H4 (cell line): ENCODE measurements around the gene ELOVL4. TPM values are rescaled to one million over a fixed set of nuclear protein-coding genes. Genes with fewer than 3 reads are reported as not detected.

ENCODE experiments used
- DNase-seq: peaks from one replicate; pipeline ENCODE4 v3.0.0-alpha.2; 2015; ENCODE audit warnings: low spot score
- total RNA-seq: library from RNA; depleted of rRNA; stranded (reverse); fragments of >200 nt; shearing (Covaris generic); gene quantifications from 2 replicates; pipeline ENCODE4 v1.2.3, GENCODE V29; 2014; rRNA removed

Gene ELOVL4
- total RNA-seq, 1 experiment from 2014 or later: 4.5 TPM

DNA sequence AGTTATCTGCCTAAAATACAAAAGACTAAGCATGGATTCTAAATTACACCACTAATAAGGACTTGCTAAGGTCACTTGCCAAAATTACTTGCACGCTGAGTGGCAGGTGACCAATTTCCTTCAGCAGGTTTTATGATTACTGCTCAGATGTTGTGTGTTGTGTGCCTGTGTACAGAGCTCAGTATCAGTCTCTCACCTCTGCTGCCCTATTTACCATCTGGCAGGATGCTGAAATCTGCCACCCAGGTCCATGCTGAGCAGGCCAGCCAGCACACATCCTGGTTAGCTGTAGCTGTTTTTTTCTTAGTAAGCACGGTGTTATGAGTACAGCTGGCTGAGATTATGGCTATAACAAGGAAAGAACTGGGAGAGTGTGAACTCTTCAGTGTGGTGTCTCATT is 34.0 kb downstream of the ELOVL4 start:
- DNase-seq: no peak

GRCh38 chr6:79911992-79912391 is 35.4 kb downstream of the ELOVL4 start:
- no peak for DNase-seq

DNA sequence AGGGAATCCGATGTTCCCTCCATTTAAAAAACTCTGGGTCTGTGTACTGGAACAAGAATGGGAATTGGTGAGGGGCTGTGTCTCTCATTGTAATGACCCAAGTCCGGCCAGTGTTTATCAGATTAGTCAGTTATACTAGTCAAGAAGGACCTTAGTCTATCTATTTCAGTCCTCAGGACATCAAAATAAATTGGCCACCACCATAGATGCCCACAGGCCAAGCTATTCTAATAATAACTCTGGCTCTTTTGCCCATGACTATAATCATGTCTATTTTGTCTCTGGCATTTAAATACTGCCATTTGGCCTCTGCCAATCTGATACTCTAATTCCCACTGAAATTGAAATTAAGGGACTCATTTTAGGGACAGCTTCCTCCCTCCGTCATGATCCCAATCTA is 37.8 kb downstream of the ELOVL4 start:
- no peak for DNase-seq

- DNase-seq: no peak
Observed at GRCh38 chr6:79902046-79902445, 45.3 kb downstream of the ELOVL4 start.

DNA sequence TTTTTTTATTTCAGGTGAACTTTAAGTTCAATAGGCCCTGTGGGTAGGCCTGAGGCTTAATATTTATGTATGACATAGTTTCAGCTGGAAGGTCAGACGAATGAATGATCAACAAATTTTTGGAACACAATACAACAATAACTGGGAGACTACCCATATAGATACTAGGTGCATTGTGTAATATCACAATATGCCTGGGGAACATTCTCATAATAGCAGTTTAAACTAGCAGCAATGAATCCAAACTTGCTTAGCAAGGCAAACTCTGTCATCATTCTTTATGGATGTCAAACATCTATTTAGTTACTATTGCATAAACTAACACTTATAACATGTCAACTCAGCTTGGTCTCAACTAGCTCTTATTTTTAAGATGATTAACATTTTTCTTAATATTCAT is 49.3 kb downstream of the ELOVL4 start:
- DNase-seq: no peak

DNA sequence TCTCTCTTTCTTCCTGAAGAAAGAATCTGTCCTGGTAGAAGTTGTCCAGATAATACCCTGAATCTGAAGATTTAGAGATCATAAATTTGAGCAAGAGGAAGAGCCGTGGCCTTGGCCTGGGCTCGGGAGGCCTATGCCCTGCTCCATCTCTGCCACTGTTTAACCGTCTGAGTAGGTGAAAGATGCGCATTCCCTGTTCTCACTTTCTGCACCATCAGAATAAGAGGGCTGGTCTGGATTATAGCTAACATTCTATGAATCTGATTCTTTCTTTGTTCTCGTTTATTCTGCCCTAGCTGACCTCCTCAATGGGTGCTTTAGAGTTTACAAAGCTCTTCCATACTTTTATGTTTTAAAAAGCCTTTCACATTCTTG is 51.3 kb downstream of the ELOVL4 start:
- no peak for DNase-seq

DNA sequence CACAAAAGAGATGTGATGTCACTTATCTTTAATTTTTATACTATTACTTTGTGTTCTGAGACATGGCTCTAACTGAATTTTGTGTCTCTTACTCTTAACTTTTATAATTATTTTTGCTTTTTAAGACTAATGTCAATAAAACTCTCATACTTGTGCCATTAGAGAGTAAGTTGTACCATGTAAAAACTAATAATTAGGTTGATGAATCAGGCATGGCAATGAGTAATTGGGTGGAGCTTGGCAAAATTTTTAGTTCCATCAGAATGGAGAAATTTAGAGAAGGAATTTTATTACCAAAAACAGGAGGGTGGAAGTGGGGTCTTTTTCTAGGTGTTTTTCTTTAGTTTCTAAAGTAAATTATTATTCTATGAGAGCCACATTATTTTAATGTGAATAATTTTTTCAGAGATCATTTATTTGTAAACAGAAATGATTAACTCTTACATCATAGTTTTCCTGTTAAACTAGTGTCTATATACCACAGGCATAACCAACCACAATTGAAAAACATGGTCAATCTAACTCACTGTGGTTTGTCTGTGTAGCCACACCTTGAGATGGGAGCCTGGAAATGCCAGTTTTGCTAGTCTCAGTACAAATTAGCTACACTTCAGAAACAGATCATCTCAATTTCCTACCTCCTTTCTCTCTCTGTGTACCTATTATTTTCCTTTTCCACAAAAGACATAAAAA is 51.8 kb downstream of the ELOVL4 start:
- DNase-seq: no peak

GRCh38 chr6:79894939-79895338 is 52.4 kb downstream of the ELOVL4 start:
- DNase-seq: no peak

DNA sequence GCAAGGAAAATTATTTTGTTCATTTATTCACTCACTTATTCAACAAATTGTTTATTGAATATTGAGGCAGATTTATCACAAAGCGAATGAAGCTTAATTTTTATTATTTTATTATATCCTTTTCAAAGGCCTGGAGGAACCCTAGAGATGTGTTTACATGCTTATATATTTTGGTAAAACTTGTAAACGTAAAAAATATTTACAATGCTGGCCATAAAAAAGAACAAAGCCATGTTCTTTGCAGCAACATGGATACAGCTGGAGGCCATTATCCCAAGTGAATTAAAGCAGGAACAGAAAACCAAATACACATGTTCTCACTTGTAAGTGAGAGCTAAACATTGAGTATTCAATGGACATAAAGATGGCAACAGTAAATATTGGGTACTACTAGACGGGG is 58.8 kb downstream of the ELOVL4 start:
- DNase-seq: no peak

DNA sequence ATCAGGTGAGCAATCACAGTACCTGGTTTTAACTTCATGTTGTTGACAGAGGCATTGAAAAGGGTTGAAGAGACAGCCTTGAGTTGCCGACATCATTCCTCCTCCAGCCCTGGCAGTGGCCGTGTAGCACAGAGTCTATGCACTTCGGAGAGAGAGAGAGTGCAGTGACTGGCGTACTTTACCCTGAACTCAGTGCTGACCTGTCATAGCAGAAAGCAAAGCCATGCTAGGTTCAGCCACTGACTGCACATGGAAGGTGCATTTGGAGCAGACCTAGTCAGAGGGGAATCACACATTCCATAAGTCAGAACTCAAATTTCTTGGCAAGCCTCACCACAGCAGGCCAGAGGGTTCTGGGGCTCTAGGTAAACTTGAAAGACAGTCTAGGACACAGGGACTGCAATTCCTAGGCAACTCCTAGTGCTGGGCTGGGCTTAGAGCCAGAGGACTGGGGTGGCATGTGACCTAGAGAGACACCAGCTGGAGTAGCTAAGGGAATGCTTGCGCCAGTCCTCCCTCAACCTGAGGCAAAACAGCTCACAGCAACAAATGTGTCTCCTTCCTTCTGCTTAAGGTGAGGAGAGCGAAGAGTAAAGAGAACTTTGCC is 69.1 kb downstream of the ELOVL4 start:
- DNase-seq: peak; percentile 12

GRCh38 chr6:79874531-79875134 is 72.7 kb downstream of the ELOVL4 start:
- DNase-seq: no peak

DNA sequence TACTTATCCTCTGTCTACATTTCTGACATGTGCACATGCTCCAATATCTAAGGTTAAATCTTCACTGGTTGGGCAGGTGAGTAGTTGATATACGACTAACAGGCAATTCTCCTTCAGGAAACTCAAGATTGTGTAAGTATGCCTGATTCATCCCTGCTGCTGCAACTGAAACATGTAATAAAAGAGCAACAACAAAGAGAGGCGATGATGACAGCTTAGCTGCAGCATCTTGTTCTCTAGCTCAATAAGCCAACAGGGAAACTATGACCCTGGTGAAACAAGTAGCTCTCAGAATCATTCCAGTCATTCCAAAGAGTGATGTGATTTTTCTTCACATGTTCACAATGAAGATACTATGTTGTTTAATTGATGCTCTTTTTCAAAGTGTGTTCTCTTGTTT is 74.4 kb downstream of the ELOVL4 start:
- no peak for DNase-seq

- no peak for DNase-seq
Observed at GRCh38 chr6:79872303-79872702, 75.0 kb downstream of the ELOVL4 start.

GRCh38 chr6:79869600-79870084 is 77.7 kb downstream of the ELOVL4 start:
- DNase-seq: peak; percentile 62

DNA sequence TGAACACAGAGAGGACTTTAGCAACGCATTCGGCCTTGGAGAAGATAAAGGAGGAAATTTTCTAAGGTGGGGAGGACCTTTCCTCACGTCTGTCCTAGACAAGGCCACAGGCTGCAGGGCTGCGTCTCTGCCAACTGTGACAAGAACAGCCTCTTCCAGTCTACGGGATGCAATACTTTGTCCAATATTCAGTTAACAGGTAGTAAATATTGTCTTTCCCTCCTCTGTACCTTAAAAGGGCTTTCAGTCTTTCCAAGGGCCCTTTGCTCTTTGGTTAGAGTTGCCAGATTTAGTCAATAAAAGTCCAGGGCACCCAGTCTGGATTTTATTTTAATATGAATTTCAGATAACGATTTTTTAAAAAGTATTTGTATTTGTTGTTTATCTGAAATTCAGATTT is 78.2 kb downstream of the ELOVL4 start:
- no peak for DNase-seq

- DNase-seq: peak; percentile 43
Observed at GRCh38 chr6:79868098-79868722, 79.1 kb downstream of the ELOVL4 start.

Other genes with a start within 250 kb of the ELOVL4 start
- 27.1 and 32.3 TPM in 2 replicates for gene TTK, start 57.1 kb upstream of the ELOVL4 start, total RNA-seq
- 3.8 and 8.5 TPM in 2 replicates for gene BCKDHB, start 159.1 kb upstream of the ELOVL4 start, total RNA-seq